Muscle of leg (tissue), 11 donors: ENCODE measurements around the gene PRR3. TPM values are rescaled to one million over a fixed set of nuclear protein-coding genes. Genes with fewer than 3 reads are reported as not detected.

ENCODE experiments used
- DNase-seq: peaks from one replicate; pipeline ENCODE4 v3.0.0; 2013
- H3K27ac ChIP-seq: one replicate; pipeline ENCODE4 v1.5.1; 2013; ENCODE audit warnings: mild to moderate bottlenecking, low read length, control low read depth
- H3K27me3 ChIP-seq: one replicate; pipeline ENCODE4 v1.6.1; 2013; ENCODE audit warnings: low read length; ENCODE audit not compliant: control insufficient read depth, insufficient read depth
- H3K36me3 ChIP-seq: one replicate; pipeline ENCODE4 v1.6.1; 2013; ENCODE audit warnings: low read length; ENCODE audit not compliant: control insufficient read depth, insufficient read depth
- H3K4me1 ChIP-seq: one replicate; pipeline ENCODE4 v1.6.1; 2013; ENCODE audit warnings: low read length; ENCODE audit not compliant: control insufficient read depth, insufficient read depth
- H3K4me3 ChIP-seq: one replicate; pipeline ENCODE4 v1.5.1; 2013; ENCODE audit warnings: low read length, control low read depth
- H3K9me3 ChIP-seq: replicated peaks from 2 replicates; pipeline ENCODE4 v1.6.1; 2013; ENCODE audit warnings: low read depth, low read length; ENCODE audit not compliant: control insufficient read depth
- WGBS: methylation state at CpG from one replicate; pipeline ENCODE4 v1.1.5; 2013; ENCODE audit warnings: missing lambda C conversion rate; ENCODE audit not compliant: insufficient coverage; 5-methylcytosine and 5-hydroxymethylcytosine counted together
- polyA plus RNA-seq, 8 donors: library from polyadenylated mRNA; unstranded; fragments of 120-200 nt; gene quantifications; one replicate each; pipeline versions ENCODE4 v1.2.1 to v1.2.3, GENCODE V29; 2013; ENCODE audit warnings: inconsistent platforms in 1 of 8, low replicate concordance in 1 of 8; ENCODE audit not compliant: insufficient read length in 8 of 8, insufficient read depth in 1 of 8
- total RNA-seq: library from RNA; stranded (reverse); fragments of 120-200 nt; gene quantifications from one replicate; pipeline ENCODE4 v1.2.4, GENCODE V29; 2013

The PRR3 gene
- total and polyA plus RNA-seq, 9 donors, result 10.7 to 25.3 (median 21.9) TPM

DNA sequence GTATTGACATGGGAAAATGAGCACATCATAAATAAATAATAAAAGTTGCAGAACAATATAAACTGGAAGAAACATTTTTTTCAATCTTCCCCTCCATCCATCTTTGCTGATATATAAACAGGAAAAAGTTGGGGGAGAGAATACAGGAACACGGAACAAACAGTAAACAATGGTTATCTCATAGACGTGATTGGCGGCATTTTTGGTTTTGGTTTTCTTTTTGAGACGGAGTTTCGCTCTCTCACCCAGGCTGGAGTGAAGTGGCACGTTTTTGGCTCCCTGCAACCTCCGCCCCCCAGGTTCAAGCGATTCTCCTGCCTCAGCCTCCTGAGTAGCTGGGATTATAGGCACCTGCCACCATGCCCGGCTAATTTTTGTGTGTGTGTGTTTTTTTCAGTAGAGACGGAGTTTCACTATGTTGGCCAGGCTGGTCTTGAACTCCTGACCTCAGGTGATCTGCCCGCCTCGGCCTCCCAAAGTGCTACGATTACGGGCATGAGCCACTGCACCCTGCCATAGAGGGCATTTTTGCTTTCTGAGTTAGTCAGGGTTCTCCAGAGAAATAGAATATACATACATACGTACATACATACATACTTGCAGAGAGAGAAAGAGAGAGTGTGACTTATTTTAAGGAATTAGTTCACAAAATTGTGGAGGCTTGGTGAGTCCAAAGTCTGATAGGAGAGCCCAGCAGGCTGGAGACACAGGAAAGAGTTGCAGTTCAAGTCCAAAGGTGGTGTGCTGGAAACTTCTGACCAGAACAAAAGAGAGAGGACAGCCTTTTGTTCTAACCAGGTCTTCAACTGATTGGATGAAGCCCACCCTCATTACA, 23.4 kb upstream of the PRR3 start:
- no peaks in the 10 kb centered on the region for H3K9me3 ChIP-seq
- H3K36me3 ChIP-seq, result no peaks in the 10 kb centered on the region
- no peak overlapping the region for H3K4me3 ChIP-seq
- H3K27me3 ChIP-seq, result no peaks in the 10 kb centered on the region
- no peak overlapping the region for H3K27ac ChIP-seq
- 68% methylated on average over 7 of the region's 15 CpGs for WGBS
- no peak for DNase-seq
- H3K4me1 ChIP-seq, result peaks cover 3% of the 10 kb centered on the region

GRCh38 chr6:30537931-30538330, 19.2 kb upstream of the PRR3 start:
- H3K36me3 ChIP-seq, result no peaks in the 10 kb centered on the region
- peaks cover 8% of the 10 kb centered on the region for H3K4me1 ChIP-seq
- no peak overlapping the region for H3K4me3 ChIP-seq
- no CpG with 5 or more reads among the region's 3 CpGs for WGBS
- no peak overlapping the region for H3K27ac ChIP-seq
- no peaks in the 10 kb centered on the region for H3K9me3 ChIP-seq
- DNase-seq, result no peak
- H3K27me3 ChIP-seq, result peaks cover 2% of the 10 kb centered on the region

GRCh38 chr6:30541515-30542403, 15.3 kb upstream of the PRR3 start:
- peak; percentile 89 for DNase-seq
- peak overlapping the region; percentile 36 for H3K4me3 ChIP-seq
- H3K27me3 ChIP-seq, result peaks cover 2% of the 10 kb centered on the region
- 9% methylated on average over 18 of the region's 23 CpGs for WGBS
- H3K9me3 ChIP-seq, result no peaks in the 10 kb centered on the region
- peaks cover 12% of the 10 kb centered on the region for H3K36me3 ChIP-seq
- no peak overlapping the region for H3K27ac ChIP-seq
- H3K4me1 ChIP-seq, result peaks cover 9% of the 10 kb centered on the region

- Histone ChIP-seq H3K36me3 (peaks cover 18% of the 10 kb centered on the region), H3K4me1 (peaks cover 9% of the 10 kb centered on the region), H3K9me3 (no peaks in the 10 kb centered on the region), H3K27me3 (peaks cover 2% of the 10 kb centered on the region), H3K4me3 (no peak overlapping the region), H3K27ac (peak overlapping the region; percentile 17)
- no peak for DNase-seq
- 41% methylated on average over 1 of the region's 4 CpGs for WGBS
Measured at GRCh38 chr6:30542404-30542725, 14.7 kb upstream of the PRR3 start.

- H3K27ac ChIP-seq, result peak overlapping the region; percentile 17
- peaks cover 2% of the 10 kb centered on the region for H3K27me3 ChIP-seq
Measured at GRCh38 chr6:30542915-30543314, 14.2 kb upstream of the PRR3 start.

GRCh38 chr6:30543821-30544220, 13.3 kb upstream of the PRR3 start:
- no CpG with 5 or more reads among the region's 3 CpGs for WGBS
- peaks cover 9% of the 10 kb centered on the region for H3K4me1 ChIP-seq
- no peak for DNase-seq
- no peak overlapping the region for H3K27ac ChIP-seq
- peaks cover 2% of the 10 kb centered on the region for H3K27me3 ChIP-seq
- H3K36me3 ChIP-seq, result peaks cover 30% of the 10 kb centered on the region
- no peak overlapping the region for H3K4me3 ChIP-seq
- H3K9me3 ChIP-seq, result no peaks in the 10 kb centered on the region

More at GRCh38 chr6:30542915-30543314, 14.2 kb upstream of the PRR3 start:
- Histone ChIP-seq H3K4me1 (peaks cover 9% of the 10 kb centered on the region), H3K4me3 (no peak overlapping the region), H3K9me3 (no peaks in the 10 kb centered on the region), H3K36me3 (peaks cover 22% of the 10 kb centered on the region)
- no peak for DNase-seq
- no CpG with 5 or more reads among the region's 1 CpG for WGBS

DNA sequence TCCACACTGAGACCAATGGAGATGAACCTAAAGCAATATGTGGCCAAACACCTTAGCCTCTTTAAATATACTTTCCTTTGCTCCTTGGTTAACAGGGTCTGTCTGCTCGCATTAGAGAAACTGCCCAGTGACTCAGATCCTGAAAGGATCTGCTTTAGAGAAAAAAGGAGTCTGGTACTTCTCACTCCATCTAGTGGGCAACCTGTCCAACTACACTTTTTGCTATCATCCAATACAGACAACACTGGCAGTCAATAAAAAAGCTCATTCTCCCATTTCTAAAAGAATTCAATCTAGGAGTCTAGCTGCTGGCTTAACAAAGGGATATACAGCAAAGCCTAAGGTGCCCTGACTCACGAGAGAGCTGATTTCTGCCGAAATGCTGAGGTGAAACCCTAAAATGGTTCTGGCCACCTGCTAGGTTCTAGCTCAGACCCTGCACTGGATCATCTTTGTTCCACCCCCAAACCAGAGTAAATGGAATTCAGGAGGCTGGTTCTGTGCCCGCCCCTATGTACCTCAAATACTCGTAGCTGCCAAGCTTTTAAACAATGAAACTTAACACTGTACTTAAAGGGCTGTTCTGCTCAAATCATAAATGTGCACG, 12.3 kb upstream of the PRR3 start:
- H3K27me3 ChIP-seq, result peaks cover 2% of the 10 kb centered on the region
- 45% methylated on average over 5 of the region's 6 CpGs for WGBS
- H3K4me1 ChIP-seq, result peaks cover 9% of the 10 kb centered on the region
- no peaks in the 10 kb centered on the region for H3K9me3 ChIP-seq
- no peak overlapping the region for H3K27ac ChIP-seq
- peaks cover 37% of the 10 kb centered on the region for H3K36me3 ChIP-seq
- no peak overlapping the region for H3K4me3 ChIP-seq
- peak; percentile 70 for DNase-seq

- H3K4me1 ChIP-seq, result peaks cover 4% of the 10 kb centered on the region
- DNase-seq, result no peak
- H3K9me3 ChIP-seq, result no peaks in the 10 kb centered on the region
- 97% methylated on average over 4 of the region's 6 CpGs for WGBS
- H3K27me3 ChIP-seq, result peaks cover 2% of the 10 kb centered on the region
- no peak overlapping the region for H3K4me3 ChIP-seq
- H3K36me3 ChIP-seq, result peaks cover 58% of the 10 kb centered on the region
- no peak overlapping the region for H3K27ac ChIP-seq
Measured at GRCh38 chr6:30547454-30547853, 9.6 kb upstream of the PRR3 start.

DNA sequence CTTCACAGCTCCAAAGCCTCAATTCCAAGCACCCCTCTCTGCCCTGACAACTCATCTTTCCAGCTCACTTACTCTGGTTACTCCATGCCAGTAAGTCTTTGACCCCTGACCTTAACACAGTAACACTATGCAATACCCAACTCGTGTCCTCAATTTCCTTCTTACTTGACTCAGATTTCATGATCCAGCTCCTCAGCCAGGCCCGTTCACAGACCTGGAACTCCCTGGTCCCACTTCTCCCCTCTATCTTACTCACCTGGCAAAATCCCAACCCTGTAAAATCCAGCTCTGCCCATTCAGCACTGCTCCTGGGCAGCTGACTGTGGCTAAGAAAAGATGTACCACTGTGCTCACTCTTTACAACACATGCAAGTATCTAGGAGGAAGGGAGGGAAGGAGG, 8.7 kb upstream of the PRR3 start:
- H3K36me3 ChIP-seq, result peaks cover 67% of the 10 kb centered on the region
- no peaks in the 10 kb centered on the region for H3K4me1 ChIP-seq
- no peaks in the 10 kb centered on the region for H3K9me3 ChIP-seq
- H3K27ac ChIP-seq, result no peak overlapping the region
- no peak overlapping the region for H3K4me3 ChIP-seq
- H3K27me3 ChIP-seq, result no peaks in the 10 kb centered on the region
- DNase-seq, result no peak
- 72% methylated on average over 2 of the region's 2 CpGs for WGBS

DNA sequence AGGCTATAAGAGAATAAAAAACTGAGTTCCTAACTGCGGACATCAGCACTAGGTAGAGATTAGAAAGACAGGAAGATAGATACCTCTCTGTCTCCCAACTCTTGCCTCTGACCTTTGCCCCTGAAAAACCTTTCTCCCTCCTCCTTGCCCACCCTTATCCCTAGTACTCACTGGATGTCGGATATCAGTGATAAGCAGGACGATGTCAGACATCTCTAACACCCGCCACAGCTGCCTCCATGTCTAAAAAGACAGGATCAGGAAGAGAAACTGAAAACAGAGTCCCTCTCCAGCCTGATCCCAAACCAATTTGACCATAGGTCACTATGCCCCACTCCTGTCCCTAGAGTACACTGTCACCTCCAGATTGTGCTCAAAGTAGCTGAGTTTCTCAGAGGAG, 2.7 kb upstream of the PRR3 start:
- Histone ChIP-seq H3K36me3 (peaks cover 46% of the 10 kb centered on the region), H3K4me3 (no peak overlapping the region), H3K27me3 (no peaks in the 10 kb centered on the region), H3K27ac (no peak overlapping the region), H3K9me3 (no peaks in the 10 kb centered on the region), H3K4me1 (peaks cover 22% of the 10 kb centered on the region)
- DNase-seq, result no peak
- 86% methylated on average over 2 of the region's 4 CpGs for WGBS
